Keratinocyte (primary cell): ENCODE measurements around the gene MLLT10.

Experiments used
- EZH2 ChIP-seq: IDR thresholded peaks from one replicate; pipeline ENCODE4 v1.6.1; 2012; ENCODE audit warnings: inconsistent platforms, mild to moderate bottlenecking, low read length, moderate library complexity
- TF ChIP-seq, protein P1 (sequence below), 3 experiments: IDR thresholded peaks in 1 of 3; conservative IDR thresholded peaks in 1 of 3; optimal IDR thresholded peaks in 1 of 3; 2 replicates in 2 of 3; 3 replicates in 1 of 3; pipeline versions ENCODE3 to v1.5.1; 2011; ENCODE audit warnings: low read length in 3 of 3, mild to moderate bottlenecking in 3 of 3, moderate library complexity in 2 of 3, control low read depth in 1 of 3, inconsistent platforms in 1 of 3; ENCODE audit not compliant: insufficient read depth in 2 of 3; ENCODE audit errors: extremely low read depth in 1 of 3

DNA sequence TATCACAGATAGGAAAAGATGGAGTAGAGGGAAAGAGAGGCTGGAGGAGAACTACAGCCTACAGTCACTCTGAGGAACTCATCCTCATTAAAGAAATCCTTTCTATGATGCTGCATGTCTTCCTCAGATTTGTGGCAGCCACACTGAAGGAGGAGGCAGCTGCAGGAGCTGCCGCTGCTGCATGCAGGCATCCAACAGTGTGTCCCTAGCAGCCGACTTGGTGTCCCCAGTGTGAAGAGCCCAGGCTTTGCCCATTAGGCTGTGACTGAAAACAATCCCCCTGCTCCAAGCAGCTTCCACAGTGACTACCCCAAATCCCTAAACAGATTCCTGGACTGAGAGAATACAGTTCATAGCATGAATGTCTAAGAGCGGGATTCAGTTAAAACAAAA lies 31.7 kb upstream of the MLLT10 start:
- TF ChIP-seq, protein P1, sequence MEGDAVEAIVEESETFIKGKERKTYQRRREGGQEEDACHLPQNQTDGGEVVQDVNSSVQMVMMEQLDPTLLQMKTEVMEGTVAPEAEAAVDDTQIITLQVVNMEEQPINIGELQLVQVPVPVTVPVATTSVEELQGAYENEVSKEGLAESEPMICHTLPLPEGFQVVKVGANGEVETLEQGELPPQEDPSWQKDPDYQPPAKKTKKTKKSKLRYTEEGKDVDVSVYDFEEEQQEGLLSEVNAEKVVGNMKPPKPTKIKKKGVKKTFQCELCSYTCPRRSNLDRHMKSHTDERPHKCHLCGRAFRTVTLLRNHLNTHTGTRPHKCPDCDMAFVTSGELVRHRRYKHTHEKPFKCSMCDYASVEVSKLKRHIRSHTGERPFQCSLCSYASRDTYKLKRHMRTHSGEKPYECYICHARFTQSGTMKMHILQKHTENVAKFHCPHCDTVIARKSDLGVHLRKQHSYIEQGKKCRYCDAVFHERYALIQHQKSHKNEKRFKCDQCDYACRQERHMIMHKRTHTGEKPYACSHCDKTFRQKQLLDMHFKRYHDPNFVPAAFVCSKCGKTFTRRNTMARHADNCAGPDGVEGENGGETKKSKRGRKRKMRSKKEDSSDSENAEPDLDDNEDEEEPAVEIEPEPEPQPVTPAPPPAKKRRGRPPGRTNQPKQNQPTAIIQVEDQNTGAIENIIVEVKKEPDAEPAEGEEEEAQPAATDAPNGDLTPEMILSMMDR (optimal IDR thresholded peaks at IDR 0.05 in 1 of 3, IDR thresholded peaks at IDR 0.05 in 1 of 3, conservative IDR thresholded peaks at IDR 0.05 in 1 of 3; ENCODE audit: extremely low read depth in 1 of 3, insufficient read depth in 2 of 3, low read length in 3 of 3), result no peak
- TF ChIP-seq EZH2, result no peak
